ENCODE data around the gene TSPO2. TPM values are rescaled to one million over a fixed set of nuclear protein-coding genes. Genes with fewer than 3 reads are reported as not detected.

Gene TSPO2
- total and polyA plus RNA-seq, 9 of the 15 experiments (the other 6 are each of a cell fraction or from before 2014, with no cell fraction given), result not detected

- FAIRE-seq (no peak), ATAC-seq (no peak), DNase-seq (ENCODE audit: extremely low read depth in 1 of 4, low spot score in 3 of 4) (no peak)
- H3K27me3 ChIP-seq (ENCODE audit: control insufficient read depth in 2 of 2, insufficient read depth in 2 of 2, low read length in 2 of 2), result no peaks in the 10 kb centered on the region
- no peak overlapping the region for H2AFZ ChIP-seq (ENCODE audit: low read depth, low read length)
- peak overlapping the region; percentile 99; the same call in 1 of the 2 replicates for H3K4me2 ChIP-seq (ENCODE audit: insufficient read depth, low read length)
- peaks cover 9 to 17% of the 10 kb centered on the region in 2 experiments for H3K4me1 ChIP-seq (replicated peaks in 1 of 2; ENCODE audit: control insufficient read depth in 2 of 2, insufficient read depth in 2 of 2, low read length in 2 of 2)
- POLR2A ChIA-PET, result interaction anchor here (0.6 to 1.5 kb wide), 7 partner anchors 8 to 56 kb away, joined by 3 to 6 read pairs (median 3); partner anchors contain the start of gene APOBEC2
- in situ Hi-C loops (cut with MboI), result no loop called here
- no peak overlapping the region for H3K9ac ChIP-seq (ENCODE audit: insufficient read depth in 1 of 2, low read depth in 2 of 2, low read length in 2 of 2)
- 65% methylated on average over 4 of the region's 4 CpGs for WGBS (ENCODE audit: insufficient coverage, low coverage, missing lambda C conversion rate)
- no TSS peak for BruUV-seq (replicated peaks)
- no peaks in the 10 kb centered on the region for H4K20me1 ChIP-seq (replicated peaks; ENCODE audit: control insufficient read depth, insufficient read depth, low read length)
- H3K79me2 ChIP-seq (ENCODE audit: control insufficient read depth, insufficient read depth, low read length), result peaks cover 72% of the 10 kb centered on the region
- H3K4me3 ChIP-seq, result no peak overlapping the region; the same call in 1 of the 2 replicates
- CTCF ChIA-PET (ENCODE audit: low intra/inter-chr PET ratio), result interaction anchor here (0.5 kb wide), 1 partner anchor 10 kb away, joined by 3 read pairs; no protein-coding TSS in a partner anchor
- H3K27ac ChIP-seq (ENCODE audit: extremely low read depth, low read depth, low read length), result no peak overlapping the region
- no peaks in the 10 kb centered on the region for H3K9me3 ChIP-seq (replicated peaks; ENCODE audit: control insufficient read depth, insufficient read depth, low read depth, low read length)
- peaks cover 33% of the 10 kb centered on the region for H3K36me3 ChIP-seq (ENCODE audit: control insufficient read depth, insufficient read depth, low read length)
- TF ChIP-seq CBFA2T3 (IDR thresholded peaks at IDR 0.05) (peak; percentile 48), ZNF133 (CRISPR knock-in tag; IDR thresholded peaks at IDR 0.05) (no peak), TAL1 (IDR thresholded peaks at IDR 0.05) (peak; percentile 26; the same call in 1 of the 2 replicates), KDM1A (IDR thresholded peaks at IDR 0.05) (peak; percentile 19 to 33; a peak in 2 of 4 replicates), ZNF384 (IDR thresholded peaks at IDR 0.05; ENCODE audit: low read depth, low read length) (peak; percentile 68; the same call in 1 of the 2 replicates)
- intact Hi-C loops (cut with micrococcal nuclease), result no loop called here
- no peaks in the 10 kb centered on the region for H3K9me1 ChIP-seq (ENCODE audit: control insufficient read depth, insufficient read depth, low read length)
Observed at GRCh38 chr6:41075651-41076626, 33.7 kb downstream of the TSPO2 start.

All from K562 (cell line).